ENCODE measurements around the gene GJC2. TPM values are rescaled to one million over a fixed set of nuclear protein-coding genes. Genes with fewer than 3 reads are reported as not detected.
"Not testable (repeated sequence)": the region's sequence is repeated elsewhere in the genome, so short reads cannot be mapped to it uniquely, and the experiment has no call there.

The GJC2 gene
- total and polyA plus RNA-seq, 10 of the 15 experiments (the other 5 are each of a cell fraction or from before 2014, with no cell fraction given) = 0.04 to 0.44 (median 0.07) TPM; not detected in 4

GRCh38 chr1:228188249-228188648 is 38.5 kb downstream of the GJC2 start:
- POLR2A ChIA-PET; DNase-seq (ENCODE audit: low read depth, low spot score); BruUV-seq (replicated peaks); FAIRE-seq; in situ Hi-C loops (cut with MboI); H3K36me3 ChIP-seq (ENCODE audit: control insufficient read depth in 2 of 2, insufficient read depth in 2 of 2, low read length in 1 of 2); H3K79me2 ChIP-seq (ENCODE audit: control insufficient read depth, insufficient read depth, low read length); H3K27ac ChIP-seq (ENCODE audit: control insufficient read depth, insufficient read depth); H2AFZ ChIP-seq (ENCODE audit: control insufficient read depth, low read depth, low read length); ATAC-seq; intact Hi-C loops (cut with micrococcal nuclease; ENCODE audit: unreplicated experiment); H3K9ac ChIP-seq (ENCODE audit: control insufficient read depth, insufficient read depth, low read length); H3K4me2 ChIP-seq (ENCODE audit: control insufficient read depth, insufficient read depth); H3K27me3 ChIP-seq (replicated peaks in 1 of 2; ENCODE audit: control insufficient read depth in 2 of 2, insufficient read depth in 2 of 2, low read length in 1 of 2); H3K4me3 ChIP-seq; RAD21 ChIA-PET (ENCODE audit: unreplicated experiment); H3K9me3 ChIP-seq (replicated peaks; ENCODE audit: control insufficient read depth, insufficient read depth, low read length); H4K20me1 ChIP-seq (ENCODE audit: control insufficient read depth, insufficient read depth); H3K4me1 ChIP-seq (ENCODE audit: control insufficient read depth, insufficient read depth, low read length): not testable (repeated sequence)
- WGBS (ENCODE audit: insufficient coverage, insufficient replicate concordance, low lambda C conversion rate, missing lambda C conversion rate) = 0% methylated on average over 2 of the region's 2 CpGs
- CTCF ChIA-PET = interaction anchor here (1.1 kb wide), 1 partner anchor 11 kb away, joined by 3 read pairs; no protein-coding TSS in a partner anchor
- SMC1A ChIA-PET (ENCODE audit: uncharacterized antibody, unreplicated experiment) = interaction anchor here (1.0 kb wide), 1 partner anchor 15 kb away, joined by 3 read pairs; no protein-coding TSS in a partner anchor

- H3K27me3 ChIP-seq (replicated peaks in 1 of 2; ENCODE audit: control insufficient read depth in 2 of 2, insufficient read depth in 2 of 2, low read length in 1 of 2) = no peaks in the 10 kb centered on the region
- in situ Hi-C loops (cut with MboI) = no loop called here
- no peak for ATAC-seq
- no peak for FAIRE-seq
- H3K4me1 ChIP-seq (ENCODE audit: control insufficient read depth, insufficient read depth, low read length) = no peaks in the 10 kb centered on the region
- H2AFZ ChIP-seq (ENCODE audit: control insufficient read depth, low read depth, low read length) = no peak overlapping the region
- H3K4me2 ChIP-seq (ENCODE audit: control insufficient read depth, insufficient read depth) = no peak overlapping the region
- H3K36me3 ChIP-seq (ENCODE audit: control insufficient read depth in 2 of 2, insufficient read depth in 2 of 2, low read length in 1 of 2) = no peaks in the 10 kb centered on the region
- H4K20me1 ChIP-seq (ENCODE audit: control insufficient read depth, insufficient read depth) = no peaks in the 10 kb centered on the region
- ChIA-PET POLR2A (no interaction called here), SMC1A (ENCODE audit: uncharacterized antibody, unreplicated experiment) (no interaction called here), CTCF (no interaction called here), RAD21 (ENCODE audit: unreplicated experiment) (no interaction called here)
- 71% methylated on average over 14 of the region's 14 CpGs for WGBS (ENCODE audit: insufficient coverage, insufficient replicate concordance, low lambda C conversion rate, missing lambda C conversion rate)
- H3K4me3 ChIP-seq = no peak overlapping the region
- intact Hi-C loops (cut with micrococcal nuclease; ENCODE audit: unreplicated experiment) = no loop called here
- no peak overlapping the region for H3K9ac ChIP-seq (ENCODE audit: control insufficient read depth, insufficient read depth, low read length)
- no peak for DNase-seq (ENCODE audit: low read depth, low spot score)
- no peak overlapping the region for H3K27ac ChIP-seq (ENCODE audit: control insufficient read depth, insufficient read depth)
- BruUV-seq (replicated peaks) = no TSS peak
- H3K79me2 ChIP-seq (ENCODE audit: control insufficient read depth, insufficient read depth, low read length) = no peaks in the 10 kb centered on the region
- no peaks in the 10 kb centered on the region for H3K9me3 ChIP-seq (replicated peaks; ENCODE audit: control insufficient read depth, insufficient read depth, low read length)
- TF ChIP-seq PAX5 (IDR thresholded peaks at IDR 0.05; ENCODE audit: borderline replicate concordance, low read depth, low read length) (no peak), NFXL1 (IDR thresholded peaks at IDR 0.05; ENCODE audit: borderline replicate concordance) (no peak), CREB1 (IDR thresholded peaks at IDR 0.05; ENCODE audit: low read depth) (no peak), TCF12 (IDR thresholded peaks at IDR 0.05; ENCODE audit: low read depth, low read length) (no peak), CUX1 (IDR thresholded peaks at IDR 0.05; ENCODE audit: insufficient replicate concordance, low read depth, low read length) (no peak), NFIC (IDR thresholded peaks at IDR 0.05; ENCODE audit: low read depth, low read length) (no peak), ATF7 (IDR thresholded peaks at IDR 0.05; ENCODE audit: low read depth) (no peak), SREBF2 (IDR thresholded peaks at IDR 0.05; ENCODE audit: low read length) (no peak), CEBPB (IDR thresholded peaks at IDR 0.05; ENCODE audit: borderline replicate concordance in 1 of 2, low read depth in 2 of 2, low read length in 2 of 2) (no peak), SMAD1 (IDR thresholded peaks at IDR 0.05; ENCODE audit: low read depth, partially characterized antibody) (no peak), RFX5 (IDR thresholded peaks at IDR 0.05; ENCODE audit: low read depth, low read length) (no peak), HDAC6 (IDR thresholded peaks at IDR 0.05; ENCODE audit: unreplicated experiment) (no peak), NFYA (IDR thresholded peaks at IDR 0.05; ENCODE audit: borderline replicate concordance, low read depth, low read length) (no peak), STAT1 (conservative IDR thresholded peaks at IDR 0.05) (no peak)
Measured at GRCh38 chr1:228190182-228190581, 40.5 kb downstream of the GJC2 start.
